Dermis blood vessel endothelial cell (primary cell): ENCODE measurements around the gene TRMT112. TPM values are rescaled to one million over a fixed set of nuclear protein-coding genes. Genes with fewer than 3 reads are reported as not detected.

Experiments
- DNase-seq: peaks from one replicate; pipeline ENCODE4 v3.0.0; 2010
- total RNA-seq: library from RNA; depleted of rRNA; stranded (reverse); fragments of >200 nt; gene quantifications from 2 replicates; pipeline ENCODE4 v1.2.3, GENCODE V29; 2014

TRMT112 gene
- total RNA-seq = 202 and 290 TPM in 2 replicates

DNA sequence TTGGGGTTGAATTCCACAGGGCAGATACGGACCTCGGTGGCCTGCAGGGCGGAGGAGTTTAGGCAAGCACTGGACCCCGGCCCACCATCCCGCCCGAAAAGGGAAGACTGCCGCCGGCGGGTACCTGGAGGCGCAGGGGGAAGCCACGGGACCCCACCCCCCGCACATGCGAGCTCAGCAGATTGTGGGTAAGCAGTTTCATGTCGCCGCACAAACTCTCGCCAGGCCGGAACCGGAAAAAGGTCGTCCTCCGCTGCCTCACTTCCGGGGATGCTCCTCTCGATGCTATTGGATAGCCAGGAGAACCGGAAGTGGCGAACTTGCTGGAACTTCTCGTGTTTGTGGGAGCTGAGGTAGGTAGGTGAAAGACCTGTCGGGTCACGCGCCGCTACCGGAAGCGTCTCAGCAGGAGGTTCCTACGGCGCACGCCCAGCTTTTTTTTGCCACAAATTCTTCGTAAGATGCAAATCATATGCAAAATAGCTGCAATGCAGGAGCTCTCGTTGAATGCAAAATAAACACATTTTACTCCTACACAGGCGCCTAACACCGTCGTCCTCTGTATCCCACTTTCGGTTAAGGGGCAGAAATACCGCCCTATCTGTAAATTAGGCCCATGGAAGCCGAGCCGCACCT lies at the start of gene TRMT112:
Gene TRMT112, minus strand, starts transcription at position 235 of the 636 bp plus-strand sequence. Its CDS starts 33 bp downstream, at position 202.
- DNase-seq = peak; percentile 98

DNA sequence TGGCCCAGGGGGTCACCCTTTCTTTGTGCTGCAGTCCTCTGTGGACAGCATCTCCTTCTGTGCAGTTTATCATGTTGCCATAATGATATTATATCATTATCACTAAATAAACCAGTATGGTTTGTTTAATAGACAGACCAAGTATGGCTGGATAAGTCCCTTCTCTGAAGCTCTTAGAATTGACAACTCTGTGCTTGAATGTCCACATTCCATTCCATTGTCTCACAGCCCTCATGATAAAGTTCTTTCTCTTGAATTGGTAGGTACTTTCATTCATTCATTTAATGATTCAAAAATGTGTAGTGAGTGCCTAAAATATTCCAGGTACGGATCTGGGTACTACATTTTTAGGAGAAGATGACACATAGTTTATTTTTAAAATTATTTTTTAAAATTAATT lies 49.4 kb upstream of the TRMT112 start:
- DNase-seq = no peak

DNA sequence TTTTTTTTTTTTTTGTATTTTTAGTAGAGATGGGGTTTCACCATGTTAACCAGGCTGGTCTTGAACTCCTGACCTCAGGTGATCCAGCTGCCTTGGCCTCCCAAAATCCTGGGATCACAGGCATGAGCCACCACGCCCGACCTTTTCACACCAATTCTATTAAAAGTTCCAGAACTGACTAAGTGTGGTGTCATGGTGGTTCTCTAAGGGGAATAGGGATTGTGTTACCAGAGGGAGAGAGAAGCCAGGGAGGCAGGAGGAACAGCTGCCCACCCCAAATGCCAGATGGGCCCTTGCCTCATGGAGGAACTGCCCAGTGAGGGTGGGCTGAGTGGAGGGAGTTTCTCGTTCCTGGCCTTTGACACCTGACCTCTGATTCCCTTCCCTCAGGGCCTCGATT lies 47.6 kb upstream of the TRMT112 start:
- no peak for DNase-seq

DNA sequence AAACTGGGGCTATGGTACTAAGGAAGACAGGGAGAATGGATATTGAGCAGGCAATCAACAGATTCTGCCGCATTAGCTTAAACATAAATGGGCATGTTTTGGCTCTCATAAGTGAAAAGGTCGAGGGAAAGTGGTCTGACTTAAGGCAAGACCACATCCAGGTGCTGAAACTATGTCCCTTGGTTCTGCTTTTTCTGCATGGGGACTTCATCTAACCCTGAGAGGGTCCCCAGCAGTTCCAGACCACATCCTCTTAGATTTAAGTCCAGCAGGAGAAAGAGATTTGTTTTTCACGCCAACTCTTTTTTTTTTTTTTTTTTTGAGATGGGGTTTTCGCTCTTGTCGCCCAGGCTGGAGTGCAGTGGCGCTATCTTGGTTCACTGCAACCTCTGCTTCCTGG lies 47.1 kb upstream of the TRMT112 start:
- no peak for DNase-seq

DNA sequence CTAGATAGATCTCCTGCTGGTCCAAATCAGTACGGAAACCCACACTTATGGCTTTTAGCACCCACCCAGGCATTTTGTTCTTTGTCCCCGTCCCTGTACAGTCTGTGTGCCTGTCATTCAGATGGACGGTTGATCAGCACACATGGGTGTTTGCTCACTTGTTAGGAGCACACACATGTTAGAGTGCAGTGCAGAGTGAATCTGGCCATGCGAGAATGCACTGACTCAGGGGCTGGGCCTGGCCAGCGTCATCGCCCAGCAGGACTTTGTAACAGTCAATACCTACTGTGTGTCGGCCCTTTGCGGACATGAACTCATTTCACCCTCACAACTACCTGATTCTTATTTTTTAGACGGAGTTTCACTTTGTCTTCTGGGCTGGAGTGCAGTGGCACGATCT lies 45.0 kb upstream of the TRMT112 start:
- no peak for DNase-seq

DNA sequence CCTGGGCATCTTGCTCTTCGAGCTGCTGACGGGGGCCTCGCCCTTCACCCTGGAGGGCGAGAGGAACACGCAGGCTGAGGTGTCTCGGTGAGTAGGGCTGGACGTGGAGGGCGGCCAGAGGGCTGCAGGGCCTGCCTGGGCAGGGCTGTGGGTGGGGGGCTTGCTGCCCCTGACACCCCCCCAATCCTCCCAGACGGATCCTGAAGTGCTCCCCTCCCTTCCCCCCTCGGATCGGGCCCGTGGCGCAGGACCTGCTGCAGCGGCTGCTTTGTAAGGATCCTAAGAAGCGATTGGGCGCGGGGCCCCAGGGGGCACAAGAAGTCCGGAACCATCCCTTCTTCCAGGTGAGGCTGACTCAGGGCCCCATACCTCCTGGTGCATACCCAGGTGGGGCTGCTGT lies 44.3 kb upstream of the TRMT112 start:
- DNase-seq = no peak

DNA sequence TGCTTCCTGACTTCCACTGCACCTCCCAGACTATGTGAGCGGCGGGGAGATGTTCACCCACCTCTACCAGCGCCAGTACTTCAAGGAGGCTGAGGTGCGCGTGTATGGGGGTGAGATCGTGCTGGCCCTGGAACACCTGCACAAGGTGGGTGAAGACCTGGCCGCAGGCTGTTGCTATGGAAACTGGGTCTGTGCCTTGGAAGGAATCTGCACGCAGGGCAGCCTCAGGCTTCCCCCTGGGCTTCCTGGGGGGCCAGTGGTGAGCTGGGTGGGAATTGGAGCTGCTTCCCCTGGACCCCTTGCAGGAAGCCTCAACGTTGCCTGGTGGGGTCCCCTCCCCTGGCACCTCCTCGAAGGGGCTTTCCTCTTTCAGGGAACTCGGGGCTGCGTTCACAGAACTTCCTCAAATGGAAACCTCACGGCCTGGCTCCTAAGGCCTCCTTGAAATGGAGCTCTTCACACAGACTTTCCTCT lies 43.1 kb upstream of the TRMT112 start:
- no peak for DNase-seq

DNA sequence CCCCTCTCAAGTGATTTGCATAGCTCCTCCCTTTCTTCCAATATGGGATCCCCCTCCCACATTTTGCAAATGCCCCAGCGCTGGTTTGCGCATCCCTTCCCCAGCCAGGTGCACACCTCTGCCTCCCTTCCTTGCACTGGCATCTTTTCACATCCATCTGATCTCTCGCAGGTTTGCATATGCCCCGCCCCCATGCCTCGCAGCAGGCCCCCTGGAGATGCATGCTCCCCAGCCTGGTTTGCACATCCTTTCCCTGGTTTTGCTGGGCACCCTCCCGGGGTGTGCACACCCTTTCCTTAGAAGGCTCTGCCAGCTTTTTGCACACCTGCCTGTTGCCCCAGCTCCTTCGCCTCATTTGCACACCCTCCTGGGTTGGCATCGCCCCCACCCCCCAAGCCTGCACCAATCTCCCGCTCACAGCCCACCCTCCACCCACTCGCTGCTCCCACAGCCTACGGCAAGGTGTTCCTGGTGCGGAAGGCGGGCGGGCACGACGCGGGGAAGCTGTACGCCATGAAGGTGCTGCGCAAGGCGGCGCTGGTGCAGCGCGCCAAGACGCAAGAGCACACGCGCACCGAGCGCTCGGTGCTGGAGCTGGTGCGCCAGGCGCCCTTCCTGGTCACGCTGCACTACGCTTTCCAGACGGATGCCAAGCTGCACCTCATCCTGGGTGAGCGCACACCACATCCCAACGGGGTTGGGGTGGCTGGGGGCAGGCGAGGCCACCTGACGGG lies 42.5 kb upstream of the TRMT112 start:
- no peak for DNase-seq

DNA sequence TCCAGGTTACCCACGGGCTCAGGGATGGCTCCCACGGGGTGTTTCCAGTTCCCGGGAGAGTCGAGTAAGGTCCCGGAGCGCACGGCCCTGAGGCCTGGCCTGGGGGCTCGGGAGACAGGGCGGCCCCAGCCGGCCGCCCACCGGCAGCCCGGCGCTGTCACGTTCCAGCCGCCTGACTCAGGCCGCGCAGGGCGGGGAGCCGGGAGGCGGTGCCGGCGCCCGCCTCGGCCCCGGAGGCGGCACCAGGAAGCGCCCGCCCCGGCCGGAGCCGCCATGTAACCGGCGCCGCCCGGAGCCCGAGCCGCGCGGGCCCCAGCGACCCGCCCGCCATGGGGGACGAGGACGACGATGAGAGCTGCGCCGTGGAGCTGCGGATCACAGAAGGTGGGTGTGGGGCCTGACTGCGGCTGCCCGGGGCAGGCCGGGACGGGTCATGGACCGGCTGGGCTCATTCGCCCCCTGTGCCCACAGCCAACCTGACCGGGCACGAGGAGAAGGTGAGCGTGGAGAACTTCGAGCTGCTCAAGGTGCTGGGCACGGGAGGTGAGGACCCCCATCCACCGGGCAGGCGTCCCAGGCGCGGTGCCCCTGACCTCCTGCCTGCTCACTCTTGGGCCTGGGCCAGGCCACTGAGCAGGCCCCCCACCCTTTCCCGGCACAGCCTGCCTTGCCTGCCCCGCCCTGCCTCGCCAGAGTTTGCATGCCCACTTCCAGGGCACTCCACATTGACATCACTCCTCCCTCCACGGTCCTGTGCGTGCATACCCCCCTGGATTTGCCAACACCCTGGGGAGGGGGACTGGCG lies 41.8 kb upstream of the TRMT112 start, which contains the start of gene RPS6KA4:
Gene RPS6KA4, plus strand, starts transcription at position 256 of the 805 bp plus-strand sequence. Its CDS starts 74 bp downstream, at position 330.
- DNase-seq = peak; percentile 68

DNA sequence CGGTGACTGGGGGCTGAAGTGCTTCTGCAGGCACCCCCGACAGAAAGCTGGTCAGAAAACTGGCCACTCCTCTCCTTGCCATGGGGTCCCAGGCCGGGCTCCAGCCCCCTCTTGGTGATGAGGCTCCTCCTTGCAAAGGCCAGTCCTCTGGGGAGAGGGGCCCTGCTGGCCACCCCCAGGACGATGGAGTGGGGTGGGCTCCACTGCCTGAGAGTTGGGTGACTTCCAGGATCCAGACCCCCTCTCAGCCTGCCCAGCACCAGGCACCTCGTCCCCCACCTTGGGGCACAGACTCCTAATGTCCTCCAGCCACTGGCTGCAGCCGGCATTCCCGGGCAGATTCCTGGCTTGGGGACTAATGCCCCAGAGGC lies 41.2 kb upstream of the TRMT112 start:
- DNase-seq = no peak

DNA sequence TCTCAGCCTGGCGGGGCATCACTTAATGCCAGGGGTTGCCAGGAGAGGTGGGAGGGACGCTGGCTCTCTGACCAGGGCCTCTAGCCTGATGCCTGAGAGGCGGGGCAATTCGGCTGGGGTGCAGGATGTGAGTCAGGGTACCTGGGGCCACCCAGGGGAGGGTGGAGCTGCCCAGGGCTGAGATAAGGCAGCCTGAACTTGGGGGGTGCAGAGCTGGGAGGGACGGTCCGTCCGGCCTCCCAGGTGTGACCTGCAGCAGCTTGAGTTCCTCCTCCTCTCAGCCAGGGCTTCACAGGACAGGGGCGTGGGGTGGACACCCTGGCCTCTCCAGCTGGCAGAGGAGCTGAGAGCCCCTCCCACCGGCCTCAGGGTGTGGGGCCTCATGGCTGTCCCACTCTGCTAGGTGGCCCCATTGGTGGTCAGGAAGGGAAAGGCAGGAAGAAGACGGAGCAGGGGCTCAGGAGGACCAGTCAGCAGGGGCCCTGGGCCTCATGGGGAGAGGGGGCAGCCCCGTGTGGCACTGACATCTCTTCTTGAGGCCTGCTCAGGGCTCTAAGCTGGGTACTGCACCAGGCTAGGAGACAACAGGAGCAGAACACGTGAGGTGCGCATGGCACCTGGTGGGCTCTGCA lies 40.7 kb upstream of the TRMT112 start:
- no peak for DNase-seq

DNA sequence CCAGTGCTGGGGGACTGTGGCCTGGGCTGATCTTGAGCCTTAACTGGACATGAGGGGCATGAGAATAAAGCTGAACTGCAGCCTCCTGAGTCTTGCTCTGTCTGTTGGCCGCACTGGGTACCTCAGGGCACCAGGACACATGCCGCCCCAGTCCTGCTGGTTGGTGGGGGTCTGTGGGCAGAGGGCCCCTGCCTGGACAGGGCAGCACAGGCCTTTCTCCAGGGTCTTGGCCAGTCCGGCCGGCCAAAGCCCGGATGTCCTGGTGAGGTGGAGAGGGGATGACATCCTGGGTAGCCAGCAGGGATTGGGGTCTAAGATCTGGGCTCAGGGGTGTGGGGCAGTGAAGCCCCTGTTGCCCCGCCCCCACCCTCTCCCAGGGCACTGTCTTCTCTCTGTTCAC lies 40.1 kb upstream of the TRMT112 start:
- no peak for DNase-seq

DNA sequence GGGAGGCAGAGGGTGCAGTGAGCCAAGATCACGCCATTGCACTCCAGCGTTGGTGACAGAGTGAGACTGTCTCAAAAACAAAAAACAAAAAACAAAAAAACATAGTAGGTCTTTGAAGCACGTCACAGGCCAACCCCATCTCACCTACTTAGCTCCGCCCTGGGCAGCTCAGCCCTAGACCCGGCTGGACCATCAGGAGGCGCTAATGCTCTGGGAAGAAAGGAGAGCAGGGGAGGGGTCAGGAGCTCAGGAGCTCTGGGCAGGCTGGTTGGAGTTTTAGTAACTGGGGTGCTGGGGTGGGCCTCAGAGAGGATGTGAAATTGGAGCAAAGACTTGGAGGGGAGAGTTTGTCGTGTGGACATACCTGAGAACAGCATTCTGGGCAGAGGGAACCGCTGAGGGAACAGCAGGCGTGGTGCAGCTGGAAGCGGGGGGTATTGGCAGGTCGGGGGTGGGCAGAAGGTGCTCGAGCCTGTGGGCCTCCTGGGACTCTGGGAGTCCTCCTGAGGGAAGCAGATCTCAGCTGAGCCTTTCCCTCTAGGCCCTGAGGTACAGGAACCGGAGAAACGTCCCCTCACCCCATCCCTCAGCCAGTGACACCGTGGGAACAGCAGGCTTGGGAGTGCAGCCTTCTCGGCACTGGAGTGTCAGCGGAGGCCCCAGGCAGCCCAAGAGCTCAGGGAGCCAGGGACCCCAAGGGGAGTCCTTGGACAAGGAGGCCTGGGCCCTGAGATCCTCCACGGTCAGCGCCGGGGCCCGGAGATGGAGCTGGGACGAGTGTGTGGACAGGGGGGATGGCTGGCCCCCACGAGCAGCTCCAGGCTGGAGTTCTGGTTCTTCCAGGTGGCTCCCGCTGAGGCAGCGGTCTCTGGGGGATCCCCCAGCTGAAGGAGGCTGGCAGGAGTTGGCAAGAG lies 39.4 kb upstream of the TRMT112 start:
- DNase-seq = peak; percentile 61

DNA sequence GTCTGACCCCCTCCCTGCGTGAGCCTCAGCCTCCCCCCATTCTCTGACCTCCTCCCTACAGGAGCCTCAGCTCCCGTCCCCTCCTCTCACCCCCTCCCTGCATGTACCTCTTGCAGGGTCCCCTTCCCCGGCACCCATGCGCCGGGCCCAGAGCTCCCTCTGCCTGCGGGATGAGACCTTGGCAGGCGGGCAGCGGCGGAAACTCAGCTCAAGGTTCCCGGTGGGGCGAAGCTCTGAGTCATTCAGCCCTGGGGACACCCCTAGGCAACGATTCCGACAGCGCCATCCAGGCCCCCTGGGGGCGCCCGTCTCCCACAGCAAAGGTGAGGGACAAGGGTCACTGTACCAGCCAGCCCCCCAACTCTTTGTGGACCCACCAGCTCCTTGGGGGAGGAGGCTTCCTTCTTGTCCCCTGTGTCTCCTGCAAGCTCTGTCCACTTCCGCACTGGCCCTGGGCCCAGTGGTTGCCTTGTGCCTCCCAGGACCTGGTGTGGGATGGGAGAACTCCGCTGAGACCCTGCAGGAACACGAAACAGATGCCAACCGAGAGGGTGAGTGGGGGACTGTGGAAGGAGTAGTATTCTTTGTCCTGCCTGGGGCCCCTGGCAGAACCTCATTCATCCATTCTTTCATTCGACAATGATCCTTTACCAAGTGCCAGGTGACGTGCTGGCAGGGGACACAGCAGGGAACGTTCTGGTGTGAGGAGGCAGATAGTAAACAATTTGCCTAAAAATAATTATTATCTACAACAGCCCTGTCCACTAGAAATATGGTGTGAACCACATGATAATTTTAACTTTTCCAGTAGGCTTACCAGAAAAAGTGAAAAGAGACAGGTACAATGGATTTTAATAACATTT lies 38.0 kb upstream of the TRMT112 start:
- peak; percentile 89 for DNase-seq

DNA sequence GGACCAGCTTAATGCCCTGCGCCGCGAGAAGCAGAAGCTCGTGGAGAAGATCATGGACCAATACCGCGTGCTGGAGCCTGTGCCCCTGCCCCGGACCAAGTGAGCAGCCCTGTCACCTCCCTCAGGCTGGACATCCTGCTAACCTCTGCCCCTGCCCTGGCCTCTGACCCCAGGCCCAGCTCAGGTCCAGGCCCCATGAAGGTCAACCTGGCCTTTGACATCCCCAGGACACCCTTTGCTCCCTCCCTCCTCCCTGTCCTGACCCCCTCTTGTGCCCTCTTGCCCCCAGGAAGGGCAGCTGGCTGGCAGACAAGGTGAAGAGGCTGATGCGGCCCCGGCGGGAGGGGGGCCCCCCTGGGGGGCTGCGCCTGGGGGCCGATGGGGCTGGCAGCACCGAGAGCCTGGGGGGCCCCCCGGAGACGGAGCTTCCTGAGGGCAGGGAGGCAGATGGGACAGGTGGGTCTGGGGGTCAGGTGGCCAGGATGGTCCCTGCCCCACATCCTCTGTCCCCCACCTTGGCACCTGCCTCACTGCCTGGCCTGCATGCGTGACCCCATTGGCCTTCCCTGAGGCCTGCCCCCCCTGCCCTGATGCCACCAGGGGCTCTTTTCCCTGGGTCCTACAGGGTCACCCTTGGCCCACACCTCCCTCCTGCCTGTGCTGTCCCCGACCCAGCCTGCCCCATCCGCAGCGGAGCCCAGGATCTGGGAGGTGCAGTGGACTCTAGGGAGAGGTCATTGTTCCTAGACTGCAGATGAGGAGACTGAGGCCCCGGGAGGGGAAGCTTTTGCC lies 36.6 kb upstream of the TRMT112 start:
- no peak for DNase-seq

DNA sequence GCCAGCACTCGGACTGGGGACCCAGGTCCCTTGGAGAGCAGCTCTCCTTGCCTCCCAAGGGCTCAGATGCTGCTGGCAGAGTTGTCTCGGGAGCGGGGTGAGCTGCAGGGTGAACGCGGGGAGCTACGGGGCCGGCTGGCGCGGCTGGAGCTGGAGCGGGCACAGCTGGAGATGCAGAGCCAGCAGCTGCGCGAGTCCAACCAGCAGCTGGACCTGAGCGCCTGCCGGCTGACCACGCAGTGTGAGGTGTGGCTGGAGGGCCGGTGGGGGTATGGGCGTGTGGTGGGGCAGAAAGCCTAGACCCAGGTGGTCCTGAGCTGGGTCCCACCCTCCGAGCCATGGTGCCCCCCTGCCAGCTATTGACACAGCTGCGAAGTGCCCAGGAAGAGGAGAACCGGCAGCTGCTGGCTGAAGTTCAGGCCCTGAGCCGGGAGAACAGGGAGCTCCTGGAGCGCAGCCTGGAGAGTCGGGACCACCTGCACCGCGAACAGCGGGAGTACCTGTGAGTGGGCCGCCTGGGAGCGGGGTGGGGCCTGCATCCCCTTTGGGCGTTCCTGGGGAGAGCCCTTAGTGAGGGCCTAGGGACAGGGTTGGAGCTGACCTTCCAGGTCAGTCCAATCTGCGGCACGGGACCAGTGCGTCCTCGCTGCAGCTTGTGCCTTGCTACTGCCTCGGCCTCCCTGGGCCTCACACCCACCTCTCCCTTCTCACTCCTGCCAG lies 35.8 kb upstream of the TRMT112 start:
- no peak for DNase-seq

DNA sequence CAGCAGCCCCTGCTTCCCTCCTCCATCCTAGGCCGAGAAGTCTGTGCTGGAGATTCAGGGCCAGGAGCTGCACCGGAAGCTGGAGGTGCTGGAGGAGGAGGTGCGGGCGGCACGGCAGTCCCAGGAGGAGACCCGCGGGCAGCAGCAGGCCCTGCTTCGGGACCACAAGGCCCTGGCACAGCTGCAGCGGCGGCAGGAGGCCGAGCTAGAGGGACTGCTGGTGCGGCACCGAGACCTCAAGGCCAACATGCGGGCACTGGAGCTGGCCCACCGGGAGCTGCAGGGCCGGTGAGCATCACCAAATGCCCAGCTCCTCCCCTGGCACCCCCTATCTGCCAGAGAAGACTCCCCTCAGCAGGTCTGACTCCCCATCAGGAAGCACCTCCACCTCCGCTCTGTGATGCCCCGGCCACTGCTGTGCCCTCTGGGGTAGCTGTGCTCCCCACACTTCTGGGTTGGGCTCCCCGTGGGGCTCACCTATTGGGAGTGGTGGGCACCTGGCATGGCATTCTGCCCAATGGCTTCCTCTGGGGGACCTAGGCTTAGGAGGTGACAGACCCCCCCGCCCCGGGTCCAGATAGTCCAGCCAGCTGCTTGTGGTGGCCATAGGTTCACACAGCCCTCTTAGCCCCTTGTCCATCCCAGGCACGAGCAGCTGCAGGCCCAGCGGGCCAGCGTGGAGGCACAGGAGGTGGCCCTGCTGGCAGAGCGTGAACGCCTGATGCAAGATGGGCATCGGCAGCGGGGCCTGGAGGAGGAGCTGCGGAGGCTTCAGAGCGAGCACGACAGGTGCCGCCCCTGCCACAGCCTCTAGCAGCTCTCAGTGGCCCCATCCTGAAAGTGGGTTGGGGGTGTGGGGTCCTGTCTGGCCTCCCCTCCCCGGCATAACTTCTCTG lies 35.0 kb upstream of the TRMT112 start:
- DNase-seq = no peak

DNA sequence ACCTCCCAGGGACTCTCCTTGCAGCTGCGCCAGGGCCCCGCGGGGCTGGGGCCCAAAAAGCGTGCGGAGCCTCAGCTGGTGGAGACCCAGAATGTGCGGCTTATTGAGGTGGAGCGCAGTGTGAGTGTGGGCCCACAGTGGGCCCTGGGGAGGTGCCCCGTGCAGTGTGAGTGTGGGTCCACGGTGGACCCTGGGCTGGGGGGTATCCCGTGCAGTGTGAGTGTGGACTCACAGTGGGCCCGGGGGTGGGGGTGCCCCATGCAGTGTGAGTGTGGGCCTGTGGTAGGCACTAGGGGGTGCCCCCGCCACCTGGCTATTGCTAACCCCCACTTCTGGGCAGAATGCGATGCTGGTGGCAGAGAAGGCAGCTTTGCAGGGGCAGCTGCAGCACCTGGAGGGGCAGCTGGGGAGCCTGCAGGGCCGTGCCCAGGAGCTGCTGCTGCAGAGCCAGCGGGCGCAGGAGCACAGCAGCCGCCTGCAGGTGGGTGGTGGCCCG lies 33.8 kb upstream of the TRMT112 start:
- no peak for DNase-seq
